ENCODE data around the gene EEF1A2. TPM values are rescaled to one million over a fixed set of nuclear protein-coding genes. Genes with fewer than 3 reads are reported as not detected.

EEF1A2 gene
- total and polyA plus RNA-seq, 2 donors (not counting 3 experiments of a cell fraction or from before 2014, with no cell fraction given): 2.7 to 3.4 TPM

GRCh38 chr20:63508072-63508768, 9.3 kb upstream of the EEF1A2 start:
- intact Hi-C loops (cut with micrococcal nuclease): no loop called here
- Histone ChIP-seq H3K27ac (ENCODE audit: insufficient read depth, low read depth, low read length) (no peak overlapping the region), H3K79me2 (ENCODE audit: control insufficient read depth, insufficient read depth, low read length) (no peaks in the 10 kb centered on the region), H3K9me3 (replicated peaks; ENCODE audit: control insufficient read depth, insufficient read depth, low read length) (no peaks in the 10 kb centered on the region), H3K4me1 (ENCODE audit: control insufficient read depth, extremely low read depth, insufficient read depth, low read length) (no peaks in the 10 kb centered on the region), H3K27me3 (ENCODE audit: control insufficient read depth in 2 of 2, insufficient read depth in 2 of 2, low read length in 2 of 2) (peaks cover 0 to 2% of the 10 kb centered on the region in 2 experiments), H3K4me3 (replicated peaks in 1 of 3; ENCODE audit: insufficient read depth in 1 of 3, low read depth in 1 of 3, low read length in 3 of 3) (no peak overlapping the region), H3K36me3 (ENCODE audit: control insufficient read depth in 2 of 2, extremely low read depth in 1 of 2, insufficient read depth in 2 of 2, low read length in 2 of 2) (no peaks in the 10 kb centered on the region), H3K9me1 (replicated peaks; ENCODE audit: control insufficient read depth, extremely low read depth, insufficient read depth, low read length) (no peaks in the 10 kb centered on the region), H2AFZ (ENCODE audit: low read depth, low read length) (no peak overlapping the region), H3K4me2 (ENCODE audit: insufficient read depth, low read length) (no peak overlapping the region), H4K20me1 (replicated peaks; ENCODE audit: control insufficient read depth, extremely low read depth, insufficient read depth, low read length) (no peaks in the 10 kb centered on the region), H3K9ac (replicated peaks; ENCODE audit: extremely low read depth, insufficient read depth, low read length) (no peak overlapping the region)
- dilution Hi-C loops (cut with MboI; ENCODE audit: extremely low pct_ligation_motif_present, low sequenced_read_pairs): no loop called here
- TF ChIP-seq GATA2 (IDR thresholded peaks at IDR 0.05; ENCODE audit: insufficient read depth, insufficient read length, low read depth, low read length) (no peak), FOS (IDR thresholded peaks at IDR 0.05; ENCODE audit: borderline replicate concordance, insufficient read depth, low read length) (no peak), POLR2A (IDR thresholded peaks at IDR 0.05; ENCODE audit: low read depth, low read length) (no peak)
- POLR2A ChIA-PET: interaction anchor here (0.7 to 1.6 kb wide), 2 partner anchors 13 to 44 kb away, joined by 3 to 5 read pairs; partner anchors contain the start of gene PPDPF
- DNase-seq (ENCODE audit: low read depth, low spot score) (no peak), FAIRE-seq (no peak)
- CTCF ChIA-PET: interaction anchor here (1.9 kb wide), 1 partner anchor 12 kb away, joined by 8 read pairs; no protein-coding TSS in a partner anchor
- BruUV-seq (replicated peaks): no TSS peak

- H3K79me2 ChIP-seq (ENCODE audit: control insufficient read depth, insufficient read depth, low read length): no peaks in the 10 kb centered on the region
- H3K4me1 ChIP-seq (ENCODE audit: control insufficient read depth, extremely low read depth, insufficient read depth, low read length): no peaks in the 10 kb centered on the region
- H3K27ac ChIP-seq (ENCODE audit: insufficient read depth, low read depth, low read length): no peak overlapping the region
- no peaks in the 10 kb centered on the region for H3K36me3 ChIP-seq (ENCODE audit: control insufficient read depth in 2 of 2, extremely low read depth in 1 of 2, insufficient read depth in 2 of 2, low read length in 2 of 2)
- ChIA-PET CTCF (interaction anchor here (1.9 kb wide), 1 partner anchor 10 kb away, joined by 8 read pairs; no protein-coding TSS in a partner anchor), POLR2A (no interaction called here)
- H2AFZ ChIP-seq (ENCODE audit: low read depth, low read length): no peak overlapping the region
- dilution Hi-C loops (cut with MboI; ENCODE audit: extremely low pct_ligation_motif_present, low sequenced_read_pairs): no loop called here
- no TSS peak for BruUV-seq (replicated peaks)
- no peak overlapping the region for H3K9ac ChIP-seq (replicated peaks; ENCODE audit: extremely low read depth, insufficient read depth, low read length)
- FAIRE-seq (no peak), DNase-seq (ENCODE audit: low read depth, low spot score) (no peak)
- H4K20me1 ChIP-seq (replicated peaks; ENCODE audit: control insufficient read depth, extremely low read depth, insufficient read depth, low read length): no peaks in the 10 kb centered on the region
- intact Hi-C loops (cut with micrococcal nuclease): no loop called here
- no peak overlapping the region for H3K4me3 ChIP-seq (replicated peaks in 1 of 3; ENCODE audit: insufficient read depth in 1 of 3, low read depth in 1 of 3, low read length in 3 of 3)
- H3K9me3 ChIP-seq (replicated peaks; ENCODE audit: control insufficient read depth, insufficient read depth, low read length): no peaks in the 10 kb centered on the region
- TF ChIP-seq MYC (IDR thresholded peaks at IDR 0.05; ENCODE audit: low read depth, low read length) (no peak), MAX (IDR thresholded peaks at IDR 0.05; ENCODE audit: insufficient read depth, insufficient read length) (no peak), FOS (IDR thresholded peaks at IDR 0.05; ENCODE audit: borderline replicate concordance, insufficient read depth, low read length) (no peak), GATA2 (IDR thresholded peaks at IDR 0.05; ENCODE audit: insufficient read depth, insufficient read length, low read depth, low read length) (no peak), POLR2AphosphoS5 (IDR thresholded peaks at IDR 0.05; ENCODE audit: insufficient read depth, low read depth, low read length) (no peak), CTCF (IDR thresholded peaks at IDR 0.05; ENCODE audit: extremely low read depth in 1 of 2, insufficient read depth in 1 of 2, low read depth in 1 of 2, low read length in 2 of 2) (no peak), EZH2 (IDR thresholded peaks at IDR 0.05; ENCODE audit: borderline replicate concordance, low read depth, low read length, severe bottlenecking) (no peak), POLR2A (IDR thresholded peaks at IDR 0.05; ENCODE audit: low read depth, low read length) (no peak), JUN (IDR thresholded peaks at IDR 0.05; ENCODE audit: borderline replicate concordance, insufficient read depth, insufficient read length, low read depth) (no peak)
- H3K9me1 ChIP-seq (replicated peaks; ENCODE audit: control insufficient read depth, extremely low read depth, insufficient read depth, low read length): no peaks in the 10 kb centered on the region
- H3K27me3 ChIP-seq (ENCODE audit: control insufficient read depth in 2 of 2, insufficient read depth in 2 of 2, low read length in 2 of 2): peaks cover 0 to 2% of the 10 kb centered on the region in 2 experiments
- no peak overlapping the region for H3K4me2 ChIP-seq (ENCODE audit: insufficient read depth, low read length)
Observed at GRCh38 chr20:63507083-63507743, 8.3 kb upstream of the EEF1A2 start.

Data from endothelial cell of umbilical vein (primary cell).